ENCODE data around the gene SPHK2. TPM values are rescaled to one million over a fixed set of nuclear protein-coding genes. Genes with fewer than 3 reads are reported as not detected.

Gene SPHK2
- total RNA-seq (2022; extraction: Qiagen RNA extraction), result 11.7 to 18.9 TPM (median 16.8 TPM) in 5 replicates

GRCh38 chr19:48618916-48619691 is at the start of gene SPHK2, which contains the start of gene RPL18:
Gene SPHK2, plus strand, starts transcription at chr19:48619506. Its CDS starts 1,009 bp downstream, at chr19:48620515.
Gene RPL18, minus strand, starts transcription at chr19:48619178. Its CDS starts 35 bp downstream, at chr19:48619143.

GRCh38 chr19:48606463-48607358 is 12.6 kb upstream of the SPHK2 start, which contains the start of gene SPACA4:
Gene SPACA4, plus strand, starts transcription at chr19:48606742. Its CDS starts 237 bp downstream, at chr19:48606979.

GRCh38 chr19:48614436-48615230 is 4.7 kb upstream of the SPHK2 start, which contains the start of gene FAM83E:
Gene FAM83E, minus strand, starts transcription at chr19:48615076. Its CDS starts 1,704 bp downstream, at chr19:48613372.

GRCh38 chr19:48636859-48637448 is 17.6 kb downstream of the SPHK2 start, which contains the start of gene DBP:
Gene DBP, minus strand, starts transcription at chr19:48637379. Its CDS starts 385 bp downstream, at chr19:48636994.

GRCh38 chr19:48646001-48646721 is 26.9 kb downstream of the SPHK2 start, which contains the start of gene CA11:
Gene CA11, minus strand, starts transcription at chr19:48646187. Its CDS starts 555 bp downstream, at chr19:48645632.

GRCh38 chr19:48672994-48673393 is 53.7 kb downstream of the SPHK2 start, which contains the start of gene NTN5:
Gene NTN5, minus strand, starts transcription at chr19:48673017. Its CDS starts 2,031 bp downstream, at chr19:48670986.

Other genes starting within 250 kb of the SPHK2 start
- 385 to 442 TPM (median 423 TPM) in 5 replicates for gene KDELR1, start 228.0 kb upstream of the SPHK2 start, total RNA-seq (2022; extraction: Qiagen RNA extraction)
- gene GRIN2D, start 225.8 kb upstream of the SPHK2 start, total RNA-seq (2022; extraction: Qiagen RNA extraction), result 6.3 to 11.3 TPM (median 10.6 TPM) in 5 replicates
- gene GRWD1, start 173.5 kb upstream of the SPHK2 start, total RNA-seq (2022; extraction: Qiagen RNA extraction), result 111 to 130 TPM (median 123 TPM) in 5 replicates
- 1.0 to 2.1 TPM (median 1.2 TPM) in 5 replicates for gene KCNJ14, start 163.9 kb upstream of the SPHK2 start, total RNA-seq (2022; extraction: Qiagen RNA extraction)
- gene CYTH2, start 150.1 kb upstream of the SPHK2 start, total RNA-seq (2022; extraction: Qiagen RNA extraction), result 54.4 to 67.4 TPM (median 61.8 TPM) in 5 replicates
- gene LMTK3, start 107.7 kb upstream of the SPHK2 start, total RNA-seq (2022; extraction: Qiagen RNA extraction), result 2.8 to 5.4 TPM (median 4.8 TPM) in 5 replicates
- gene SULT2B1, start 67.3 kb upstream of the SPHK2 start, total RNA-seq (2022; extraction: Qiagen RNA extraction), result 12.8 to 18.0 TPM (median 16.4 TPM) in 5 replicates
- 0.20 TPM in 1 of 5 replicates, not detected in the others for gene SPACA4, start 12.8 kb upstream of the SPHK2 start, total RNA-seq (2022; extraction: Qiagen RNA extraction)
- gene FAM83E, start 4.4 kb upstream of the SPHK2 start, total RNA-seq (2022; extraction: Qiagen RNA extraction), result 0.07 to 0.35 TPM (median 0.25 TPM) in 4 of 5 replicates, not detected in the other
- gene RPL18, start 328 bp upstream of the SPHK2 start, total RNA-seq (2022; extraction: Qiagen RNA extraction), result 3,152 to 3,709 TPM (median 3,369 TPM) in 5 replicates
- gene DBP, start 17.9 kb downstream of the SPHK2 start, total RNA-seq (2022; extraction: Qiagen RNA extraction), result 1.8 to 2.8 TPM (median 2.6 TPM) in 5 replicates
- gene CA11, start 26.7 kb downstream of the SPHK2 start, total RNA-seq (2022; extraction: Qiagen RNA extraction), result 9.4 to 11.1 TPM (median 11.0 TPM) in 5 replicates
- 0.17 to 0.30 TPM (median 0.28 TPM) in 4 of 5 replicates, not detected in the other for gene NTN5, start 53.5 kb downstream of the SPHK2 start, total RNA-seq (2022; extraction: Qiagen RNA extraction)
- gene FUT2, start 76.5 kb downstream of the SPHK2 start, total RNA-seq (2022; extraction: Qiagen RNA extraction), result not detected in 5 replicates
- gene MAMSTR, start 100.2 kb downstream of the SPHK2 start, total RNA-seq (2022; extraction: Qiagen RNA extraction), result 0.47 to 0.76 TPM (median 0.61 TPM) in 5 replicates
- gene RASIP1, start 121.1 kb downstream of the SPHK2 start, total RNA-seq (2022; extraction: Qiagen RNA extraction), result 0.32 to 0.65 TPM (median 0.57 TPM) in 5 replicates
- not detected in 5 replicates for gene IZUMO1, start 127.4 kb downstream of the SPHK2 start, total RNA-seq (2022; extraction: Qiagen RNA extraction)
- 0.05 to 0.14 TPM (median 0.06 TPM) in 5 replicates for gene FUT1, start 133.1 kb downstream of the SPHK2 start, total RNA-seq (2022; extraction: Qiagen RNA extraction)
- not detected in 5 replicates for gene FGF21, start 136.0 kb downstream of the SPHK2 start, total RNA-seq (2022; extraction: Qiagen RNA extraction)
- 52.3 to 64.2 TPM (median 60.2 TPM) in 5 replicates for gene BCAT2, start 191.5 kb downstream of the SPHK2 start, total RNA-seq (2022; extraction: Qiagen RNA extraction)
- gene HSD17B14, start 217.0 kb downstream of the SPHK2 start, total RNA-seq (2022; extraction: Qiagen RNA extraction), result 12.0 to 18.1 TPM (median 15.2 TPM) in 5 replicates
- gene PLEKHA4, start 249.1 kb downstream of the SPHK2 start, total RNA-seq (2022; extraction: Qiagen RNA extraction), result 1.7 to 2.3 TPM (median 1.9 TPM) in 5 replicates